Activated T-helper 1 cell treated with anti-CD3 and anti-CD28 coated beads, Interleukin-2, amount 50 U/mL, for 16 hours (primary cell): ENCODE results near the gene TROAP.
"Not testable (repeated sequence)": the region's sequence is repeated elsewhere in the genome, so short reads cannot be mapped to it uniquely, and the experiment has no call there.

Source experiments
- DNase-seq, 2 donors: peaks; one replicate each; pipeline ENCODE4 v3.0.0-alpha.2; 2020; ENCODE audit warnings: low read depth in 1 of 2, low spot score in 1 of 2

TROAP gene

DNA sequence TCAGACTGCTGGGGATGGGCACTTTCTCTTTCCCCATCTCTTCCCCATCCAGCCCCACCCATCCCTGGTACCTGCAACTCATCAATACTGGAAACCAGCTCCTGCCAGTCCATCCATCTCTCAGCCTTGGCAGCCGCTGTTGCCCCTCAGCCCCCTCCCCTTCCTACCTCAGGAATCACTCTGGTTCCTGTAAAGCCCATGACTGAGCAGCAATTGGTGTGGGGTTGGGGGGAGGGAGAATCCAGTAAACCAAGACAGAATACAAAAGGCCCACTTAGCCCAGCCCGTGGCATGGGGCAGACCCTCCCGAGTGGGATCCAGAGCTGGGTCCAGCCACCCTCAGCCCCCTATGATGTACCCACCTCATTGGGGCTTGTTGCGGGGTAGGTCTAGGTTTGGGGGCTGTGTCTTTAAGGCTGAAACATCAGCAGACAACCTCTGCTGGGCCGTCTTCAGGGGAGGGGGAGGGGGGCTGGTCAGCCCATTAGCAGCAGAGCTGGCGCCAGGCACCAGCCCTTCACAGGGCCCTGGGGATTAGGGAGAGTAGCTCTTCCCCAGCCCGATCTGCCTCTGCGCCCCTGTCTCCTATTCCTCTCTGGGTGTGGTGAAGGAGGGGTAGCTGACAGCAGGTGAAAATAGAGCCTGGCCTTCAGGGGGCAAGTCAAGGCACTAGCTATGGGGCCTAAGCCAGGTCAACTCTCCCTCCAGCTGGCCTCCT lies 28.8 kb upstream of the TROAP start:
- no peak for DNase-seq

DNA sequence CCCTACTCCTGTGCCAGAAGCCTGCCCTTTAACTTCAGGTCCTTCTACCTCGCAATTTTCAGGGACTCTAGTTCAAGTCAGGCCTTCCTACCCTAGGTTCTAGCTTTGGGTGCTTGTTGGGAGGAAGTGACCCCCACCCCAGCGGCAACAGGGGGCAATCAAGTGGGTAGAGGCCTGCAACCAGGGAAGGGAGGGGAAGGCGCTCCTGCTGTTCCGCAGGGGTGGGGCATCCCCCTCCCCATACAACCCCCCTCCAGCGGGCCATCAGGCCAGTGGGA lies 28.3 kb upstream of the TROAP start:
- DNase-seq: no peak

DNA sequence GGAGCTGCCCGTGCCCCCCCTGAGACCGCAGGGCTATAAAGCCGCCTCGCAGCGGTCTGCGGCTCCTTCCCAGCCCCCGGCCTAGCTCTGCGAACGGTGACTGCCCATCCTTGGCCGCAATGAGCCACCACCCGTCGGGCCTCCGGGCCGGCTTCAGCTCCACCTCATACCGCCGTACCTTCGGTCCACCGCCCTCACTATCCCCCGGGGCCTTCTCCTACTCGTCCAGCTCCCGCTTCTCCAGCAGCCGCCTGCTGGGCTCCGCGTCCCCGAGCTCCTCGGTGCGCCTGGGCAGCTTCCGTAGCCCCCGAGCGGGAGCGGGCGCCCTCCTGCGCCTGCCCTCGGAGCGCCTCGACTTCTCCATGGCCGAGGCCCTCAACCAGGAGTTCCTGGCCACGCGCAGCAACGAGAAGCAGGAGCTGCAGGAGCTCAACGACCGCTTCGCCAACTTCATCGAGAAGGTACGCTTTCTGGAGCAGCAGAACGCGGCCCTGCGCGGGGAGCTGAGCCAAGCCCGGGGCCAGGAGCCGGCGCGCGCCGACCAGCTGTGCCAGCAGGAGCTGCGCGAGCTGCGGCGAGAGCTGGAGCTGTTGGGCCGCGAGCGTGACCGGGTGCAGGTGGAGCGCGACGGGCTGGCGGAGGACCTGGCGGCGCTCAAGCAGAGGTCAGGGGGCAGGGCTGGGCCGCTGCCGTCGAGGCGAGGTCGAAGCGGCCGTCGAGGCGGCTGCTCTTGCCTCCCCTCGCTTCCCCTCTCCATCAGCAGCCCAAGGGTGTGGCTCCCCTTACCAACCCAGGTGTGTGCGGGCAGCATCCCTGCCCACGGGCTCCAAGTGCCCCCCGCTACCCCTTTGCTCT lies 27.7 kb upstream of the TROAP start, which contains the start of gene PRPH:
Gene PRPH (plus strand): TSS at position 66 of the 855 bp plus-strand sequence. CDS start 54 bp downstream, at position 120.
- no peak for DNase-seq

DNA sequence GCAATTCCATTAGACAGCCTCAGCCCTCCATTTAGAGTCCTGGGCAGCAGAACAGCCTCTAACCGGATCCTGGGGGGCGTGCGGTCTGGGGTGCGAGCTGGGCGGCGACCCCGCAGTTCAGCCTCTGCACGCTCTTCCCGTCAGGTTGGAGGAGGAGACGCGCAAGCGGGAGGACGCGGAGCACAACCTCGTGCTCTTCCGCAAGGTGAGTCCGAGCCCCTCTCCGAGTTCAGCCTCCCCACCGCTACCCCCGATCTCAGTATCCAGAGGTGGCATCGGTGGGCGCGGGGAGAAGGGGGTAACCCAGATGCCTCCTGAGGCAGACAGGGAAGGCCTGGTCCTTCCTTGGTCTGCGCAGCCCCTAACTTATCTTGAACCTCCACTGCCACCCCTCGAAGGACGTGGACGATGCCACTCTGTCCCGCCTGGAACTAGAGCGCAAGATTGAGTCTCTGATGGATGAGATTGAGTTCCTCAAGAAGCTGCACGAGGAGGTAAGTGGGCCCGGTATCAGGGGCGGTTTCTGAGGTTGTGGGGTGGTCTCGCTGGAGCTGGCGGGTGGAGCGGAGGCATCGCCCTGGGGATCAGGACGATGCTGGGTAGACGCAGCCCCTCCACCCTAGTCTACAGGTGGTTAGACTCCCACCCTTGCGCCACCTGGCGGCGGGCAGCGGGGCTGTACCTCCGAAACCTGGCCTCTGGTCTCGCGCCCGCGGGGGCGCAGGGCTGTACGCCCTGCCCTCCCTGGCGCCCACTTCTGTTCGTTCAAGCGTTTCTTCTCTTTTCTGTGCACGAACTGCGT lies 26.8 kb upstream of the TROAP start:
- DNase-seq: peak; percentile 32 to 50

DNA sequence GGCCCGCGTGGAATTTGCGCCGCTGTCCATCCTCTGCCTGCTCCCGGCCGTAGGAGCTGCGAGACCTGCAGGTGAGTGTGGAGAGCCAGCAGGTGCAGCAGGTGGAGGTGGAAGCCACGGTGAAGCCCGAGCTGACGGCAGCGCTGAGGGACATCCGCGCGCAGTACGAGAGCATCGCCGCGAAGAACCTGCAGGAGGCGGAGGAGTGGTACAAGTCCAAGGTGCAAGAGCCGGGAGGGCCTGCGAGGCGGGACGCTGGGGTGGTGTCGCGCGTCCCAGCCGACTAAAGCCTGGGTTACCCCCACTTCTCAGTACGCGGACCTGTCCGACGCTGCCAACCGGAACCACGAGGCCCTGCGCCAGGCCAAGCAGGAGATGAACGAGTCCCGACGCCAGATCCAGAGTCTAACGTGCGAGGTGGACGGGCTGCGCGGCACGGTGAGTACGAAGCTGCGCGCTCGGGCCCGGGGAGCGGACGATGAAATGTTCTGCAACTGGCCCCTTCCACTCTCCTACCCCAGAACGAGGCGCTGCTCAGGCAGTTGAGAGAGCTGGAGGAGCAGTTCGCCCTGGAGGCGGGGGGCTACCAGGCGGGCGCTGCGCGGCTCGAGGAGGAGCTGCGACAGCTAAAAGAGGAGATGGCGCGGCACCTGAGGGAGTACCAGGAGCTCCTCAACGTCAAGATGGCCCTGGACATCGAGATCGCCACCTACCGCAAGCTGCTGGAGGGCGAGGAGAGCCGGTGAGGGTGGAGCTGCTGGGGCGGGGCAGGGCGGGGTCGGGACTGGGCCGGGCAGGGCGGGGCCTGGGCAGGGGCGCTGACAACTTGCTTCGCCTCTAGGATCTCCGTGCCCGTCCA lies 26.0 kb upstream of the TROAP start:
- no peak for DNase-seq

DNA sequence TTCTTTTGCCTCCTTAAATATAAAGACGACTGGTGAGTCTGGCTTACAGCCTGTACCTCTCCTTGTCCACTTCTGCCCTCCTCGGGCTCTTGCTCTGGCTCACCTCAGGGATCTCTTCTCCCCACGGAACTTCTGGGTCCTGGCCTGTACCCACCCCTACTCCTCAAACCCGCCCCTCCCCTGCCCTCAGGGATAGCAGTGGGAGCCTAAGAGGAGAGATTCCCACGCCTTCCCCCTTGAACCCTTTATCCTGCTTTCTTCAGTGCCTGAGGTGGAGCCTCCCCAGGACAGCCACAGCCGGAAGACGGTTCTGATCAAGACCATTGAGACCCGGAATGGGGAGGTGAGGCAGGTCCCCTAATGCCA lies 25.4 kb upstream of the TROAP start:
- no peak for DNase-seq

DNA sequence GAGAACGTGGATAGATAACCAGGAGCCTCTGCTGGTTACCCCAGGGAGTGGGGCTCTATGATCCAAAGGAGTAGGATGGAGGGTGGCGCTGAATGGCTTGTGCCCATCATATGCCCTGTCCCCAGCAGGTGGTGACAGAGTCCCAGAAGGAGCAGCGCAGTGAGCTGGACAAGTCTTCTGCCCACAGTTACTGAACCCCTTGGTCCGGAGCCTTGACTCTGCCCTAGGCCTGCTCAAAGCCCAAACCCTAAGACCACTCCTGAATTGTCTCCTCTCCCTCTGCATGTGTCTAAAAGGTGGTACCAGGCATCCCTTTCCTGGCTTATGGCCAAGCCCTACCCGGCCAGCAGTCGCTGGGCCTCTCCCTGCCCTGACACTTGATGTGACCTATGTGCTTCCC lies 24.9 kb upstream of the TROAP start:
- DNase-seq: no peak

DNA sequence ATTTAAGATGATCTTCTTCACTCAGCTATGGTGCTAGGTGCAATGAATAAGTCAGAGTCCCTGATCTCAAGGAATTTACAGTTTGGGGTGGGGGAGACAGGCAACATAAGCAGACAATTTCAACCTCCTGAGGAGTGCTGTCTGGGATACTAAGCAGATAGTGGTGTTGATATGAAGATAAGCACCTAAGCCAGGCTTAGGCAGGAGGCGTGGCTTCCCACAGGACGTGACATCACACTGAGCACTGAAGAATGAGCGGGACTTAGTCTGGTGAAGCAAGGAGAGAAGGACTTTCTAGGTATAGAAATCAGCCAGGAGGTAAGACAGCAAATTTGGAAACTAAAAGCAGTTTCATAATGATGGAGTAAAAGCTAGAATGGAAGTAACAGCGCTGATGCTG lies 21.3 kb upstream of the TROAP start:
- DNase-seq: no peak

DNA sequence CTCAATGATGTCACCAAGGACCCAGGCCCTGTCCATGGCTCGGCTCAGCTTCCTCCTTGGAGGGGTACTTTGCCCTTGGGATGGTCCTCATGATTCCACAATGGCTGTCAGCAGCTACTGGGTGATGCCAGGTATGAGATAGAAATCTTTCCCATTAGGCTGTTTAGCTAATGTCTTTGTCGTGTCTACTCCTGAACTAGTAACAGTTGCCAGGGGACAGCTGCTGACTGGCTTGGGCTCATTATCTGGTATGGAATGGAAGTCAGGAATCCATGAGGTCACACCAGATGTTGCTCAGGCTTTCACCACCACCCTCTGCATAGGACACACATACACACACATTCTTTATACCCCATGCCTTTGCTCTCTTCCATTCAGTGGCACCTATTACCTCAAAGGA lies 18.9 kb upstream of the TROAP start:
- DNase-seq: no peak

DNA sequence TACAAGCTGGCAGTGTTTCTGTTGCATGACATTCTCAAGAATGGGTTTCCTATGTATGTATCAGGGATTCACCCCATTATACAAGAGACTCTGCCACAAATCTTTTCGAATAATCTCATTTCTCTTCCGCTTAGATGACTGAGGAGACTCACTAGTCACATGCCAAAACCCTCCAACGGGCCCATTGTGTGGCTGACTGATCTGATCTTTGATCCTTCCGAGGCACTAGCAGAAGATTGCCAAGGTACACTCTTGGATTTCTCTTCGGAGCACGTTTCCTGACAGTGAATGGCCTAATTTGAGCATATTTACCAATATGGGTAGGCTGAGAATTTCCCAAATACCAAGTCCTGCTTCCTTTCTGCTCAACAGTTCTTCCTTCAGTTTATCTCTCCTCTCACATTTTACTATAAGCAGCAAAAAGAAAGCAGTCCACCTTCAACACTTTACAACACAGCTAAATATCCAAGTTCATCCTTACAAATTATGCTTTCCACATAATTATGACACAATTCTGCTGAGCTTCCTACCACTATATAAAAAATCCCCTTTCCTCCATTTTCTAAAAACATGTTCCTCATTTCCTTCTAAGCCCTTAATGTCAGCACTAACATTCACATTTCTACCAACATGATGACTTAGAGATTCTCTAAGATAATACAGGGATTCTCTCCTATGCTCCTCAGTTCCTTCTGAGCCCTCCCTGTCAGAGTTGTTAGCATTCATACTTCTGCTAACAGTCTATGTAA lies 17.1 kb upstream of the TROAP start:
- no peak for DNase-seq

DNA sequence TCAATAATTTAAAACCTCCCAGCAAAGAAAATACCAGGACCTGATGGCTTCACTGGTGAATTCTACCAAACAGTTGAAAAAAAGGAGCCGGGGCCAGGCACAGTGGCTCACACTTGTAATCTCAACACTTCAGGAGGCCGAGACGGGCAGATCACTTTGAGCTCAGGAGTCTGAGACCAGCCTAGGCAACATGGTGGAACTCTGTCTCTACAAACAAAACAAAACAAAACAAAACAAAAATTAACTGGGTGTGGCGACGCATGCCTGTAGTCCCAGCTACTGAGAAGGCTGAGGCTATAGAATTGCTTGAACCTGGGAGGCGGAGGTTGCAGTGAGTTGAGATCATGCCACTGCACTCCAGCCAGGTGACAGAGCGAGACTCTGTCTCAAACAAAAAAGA lies 13.7 kb upstream of the TROAP start:
- DNase-seq: no peak

DNA sequence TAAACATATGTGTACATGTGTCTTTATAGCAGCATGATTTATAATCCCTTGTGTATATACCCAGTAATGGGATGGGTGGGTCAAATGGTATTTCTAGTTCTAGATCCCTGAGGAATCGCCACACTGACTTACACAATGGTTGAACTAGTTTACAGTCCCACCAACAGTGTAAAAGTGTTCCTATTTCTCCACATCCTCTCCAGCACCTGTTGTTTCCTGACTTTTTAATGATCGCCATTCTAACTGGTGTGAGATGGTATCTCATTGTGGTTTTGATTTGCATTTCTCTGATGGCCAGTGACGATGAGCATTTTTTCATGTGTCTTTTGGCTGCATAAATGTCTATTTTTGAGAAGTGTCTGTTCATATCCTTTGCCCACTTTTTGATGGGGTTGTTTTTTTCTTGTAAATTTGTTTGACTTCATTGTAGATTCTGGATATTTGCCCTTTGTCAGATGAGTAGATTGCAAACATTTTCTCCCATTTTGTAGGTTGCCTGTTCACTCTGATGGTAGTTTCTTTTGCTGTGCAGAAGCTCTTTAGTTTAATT lies 12.5 kb upstream of the TROAP start:
- DNase-seq: not testable (repeated sequence)

DNA sequence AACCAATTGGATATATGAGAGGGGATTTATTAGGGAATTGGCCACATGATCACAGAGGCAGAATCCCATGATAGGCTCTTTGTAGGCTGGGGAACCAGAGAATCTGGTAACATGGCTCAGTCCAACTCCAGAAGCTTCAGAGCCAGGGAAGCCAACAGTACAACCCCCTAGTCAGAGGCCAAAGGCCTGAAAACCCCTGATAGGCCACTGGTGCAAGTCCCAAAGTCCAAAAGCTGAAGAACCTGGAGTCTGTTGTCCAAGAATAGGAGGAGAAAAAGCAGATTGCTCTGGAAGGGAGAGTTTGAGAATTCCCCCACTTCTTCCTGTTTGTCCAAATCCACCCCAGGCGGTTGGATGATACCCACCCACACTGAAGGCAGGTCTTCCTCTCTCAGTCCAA lies 8.2 kb upstream of the TROAP start:
- no peak for DNase-seq

DNA sequence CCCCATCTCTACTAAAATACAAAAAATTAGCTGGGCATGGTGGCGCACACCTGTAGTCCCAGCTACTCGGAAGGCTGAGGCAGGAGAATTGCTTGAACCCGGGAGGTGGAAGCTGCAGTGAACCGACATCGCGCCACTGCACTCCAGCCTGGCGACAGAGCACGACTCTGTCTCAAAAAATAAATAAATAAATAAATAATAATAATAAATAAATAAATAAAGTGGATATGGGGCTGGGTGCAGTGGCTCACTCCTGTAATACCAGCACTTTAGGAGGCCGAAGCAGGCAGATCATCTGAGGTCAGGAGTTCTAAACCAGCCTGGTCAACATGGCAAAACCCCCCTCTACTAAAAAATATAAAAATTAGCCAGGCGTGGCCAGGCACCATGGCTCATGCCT lies 5.9 kb upstream of the TROAP start:
- DNase-seq: not testable (repeated sequence)

DNA sequence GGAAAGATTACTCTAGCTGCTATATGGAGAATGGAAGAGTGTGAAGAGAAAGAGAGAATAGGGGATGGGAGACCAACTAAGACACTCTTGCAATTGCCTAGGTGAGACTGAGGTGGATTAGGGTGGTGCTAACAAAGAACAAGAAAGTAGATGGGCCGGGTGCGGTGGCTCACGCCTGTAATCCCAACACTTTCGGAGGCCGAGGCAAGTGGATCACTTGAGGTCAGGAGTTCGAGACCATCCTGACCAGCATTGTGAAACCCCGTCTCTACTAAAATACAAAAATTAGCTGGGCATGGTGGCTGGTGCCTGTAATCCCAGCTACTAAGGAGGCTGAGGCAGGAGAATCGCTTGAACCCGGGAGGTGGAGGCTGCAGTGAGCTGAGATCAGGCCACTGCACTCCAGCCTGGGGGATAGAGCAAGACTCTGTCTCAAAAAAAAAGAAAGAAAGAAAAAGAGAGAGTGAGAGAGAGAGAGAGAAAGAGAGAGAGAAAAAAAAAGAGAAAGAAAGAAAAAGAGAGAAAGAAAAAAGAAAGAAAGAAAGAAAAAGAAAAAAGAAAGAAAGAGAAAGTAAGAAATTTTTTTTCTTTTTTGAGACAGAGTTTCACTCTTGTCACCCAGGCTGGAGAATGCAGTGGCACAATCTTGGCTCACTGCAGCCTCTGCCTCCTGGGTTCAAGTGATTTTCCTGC lies 2.5 kb upstream of the TROAP start:
- DNase-seq: not testable (repeated sequence)

DNA sequence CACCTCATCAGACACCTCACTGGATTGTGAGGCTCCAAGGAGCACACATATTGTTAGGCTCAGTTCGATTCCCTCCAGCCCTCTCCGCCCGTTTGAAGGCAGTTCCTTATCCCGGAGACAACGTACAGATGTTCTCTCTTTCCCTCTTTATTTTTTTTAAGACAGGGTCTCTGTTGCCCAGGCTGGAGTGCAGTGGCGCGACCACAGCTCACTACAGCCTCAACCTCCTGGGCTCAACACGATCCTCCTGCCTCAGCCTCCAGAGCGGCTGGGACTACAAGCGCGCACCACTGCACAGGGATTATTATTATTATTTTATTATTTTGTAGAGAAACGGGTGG lies 718 bp upstream of the TROAP start:
- no peak for DNase-seq

DNA sequence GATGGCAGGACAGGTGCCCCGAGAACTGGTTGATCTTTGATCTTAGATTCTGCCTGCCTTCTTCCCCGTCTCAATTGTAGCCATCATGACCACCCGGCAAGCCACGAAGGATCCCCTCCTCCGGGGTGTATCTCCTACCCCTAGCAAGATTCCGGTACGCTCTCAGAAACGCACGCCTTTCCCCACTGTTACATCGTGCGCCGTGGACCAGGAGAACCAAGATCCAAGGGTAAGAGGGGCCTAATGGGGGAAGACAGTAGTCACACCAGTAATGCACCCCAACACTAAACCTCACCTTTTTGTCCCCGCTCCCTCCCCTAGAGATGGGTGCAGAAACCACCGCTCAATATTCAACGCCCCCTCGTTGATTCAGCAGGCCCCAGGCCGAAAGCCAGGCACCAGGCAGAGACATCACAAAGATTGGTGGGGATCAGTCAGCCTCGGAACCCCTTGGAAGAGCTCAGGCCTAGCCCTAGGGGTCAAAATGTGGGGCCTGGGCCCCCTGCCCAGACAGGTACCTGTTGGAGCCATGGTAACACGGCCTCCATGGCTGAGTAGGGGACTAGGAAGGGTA lies 556 bp downstream of the TROAP start:
- DNase-seq: no peak

DNA sequence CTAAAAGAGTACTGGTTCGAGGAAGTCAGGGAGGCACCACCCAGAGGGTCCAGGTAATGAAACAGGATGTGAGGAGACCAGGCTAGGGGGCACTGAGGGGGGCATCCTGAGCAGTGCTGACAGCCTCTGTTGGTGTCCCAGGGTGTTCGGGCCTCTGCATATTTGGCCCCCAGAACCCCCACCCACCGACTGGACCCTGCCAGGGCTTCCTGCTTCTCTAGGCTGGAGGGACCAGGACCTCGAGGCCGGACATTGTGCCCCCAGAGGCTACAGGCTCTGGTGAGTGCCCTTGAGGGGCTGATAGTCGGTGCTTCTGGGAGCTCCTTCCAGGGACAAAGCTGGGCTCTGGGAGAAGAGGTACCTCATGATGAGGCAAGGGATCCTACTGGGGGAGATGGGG lies 2.6 kb downstream of the TROAP start:
- DNase-seq: no peak

DNA sequence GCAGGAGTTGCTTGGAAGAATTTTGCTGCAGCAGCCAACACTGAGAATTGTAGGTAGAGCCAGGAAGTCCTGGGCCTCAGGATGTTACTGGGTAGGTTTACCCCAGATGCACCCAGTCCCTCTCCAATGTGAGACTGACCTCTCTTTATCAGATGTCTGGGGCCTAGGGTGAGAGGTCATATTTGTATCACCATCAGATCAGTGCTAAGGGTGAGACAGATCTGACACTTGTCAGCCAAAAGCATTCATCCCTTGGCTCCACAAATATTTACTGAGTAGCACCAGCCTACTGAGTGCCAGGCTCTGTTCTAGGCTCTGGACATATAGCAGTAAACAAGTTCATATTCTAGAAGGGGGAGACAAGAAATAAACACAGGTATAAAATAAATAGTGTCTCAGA lies 4.3 kb downstream of the TROAP start:
- no peak for DNase-seq
